ENCODE results near the gene CDH13.

GRCh38 chr16:82598771-82599170 lies 28.0 kb upstream of the CDH13 start:
- TF ChIP-seq CTCF (IDR thresholded peaks at IDR 0.05) (no peak), GATA3 (IDR thresholded peaks at IDR 0.05; ENCODE audit: borderline replicate concordance) (no peak), EP300 (IDR thresholded peaks at IDR 0.05) (no peak), MAX (IDR thresholded peaks at IDR 0.05) (no peak)
